ENCODE data around the gene UBR2. TPM values are rescaled to one million over a fixed set of nuclear protein-coding genes. Genes with fewer than 3 reads are reported as not detected.

UBR2 gene
- total and polyA plus RNA-seq, 2 of the 13 experiments (the other 11 are each of a cell fraction or from before 2014, with no cell fraction given), result 17.6 to 29.3 TPM

GRCh38 chr6:42726485-42727086 is 162.8 kb downstream of the UBR2 start (continued):
- TF ChIP-seq NFYB (CRISPR knock-in tag; IDR thresholded peaks at IDR 0.05), result no peak
- TF ChIP-seq SIX1 (CRISPR knock-in tag; IDR thresholded peaks at IDR 0.05; ENCODE audit: borderline replicate concordance), result no peak
- no peak for TF ChIP-seq POLR2AphosphoS2 (IDR thresholded peaks at IDR 0.05; ENCODE audit: low read depth, low read length)
- 0 out of 2 replicates have a peak, but pooled peaks have one; percentile 45 for TF ChIP-seq HOMEZ (CRISPR knock-in tag; IDR thresholded peaks at IDR 0.05; ENCODE audit: low read depth)
- peak; percentile 17; the same call in 1 of the 2 replicates for TF ChIP-seq ZNF331 (CRISPR knock-in tag; IDR thresholded peaks at IDR 0.05)
- no peak for TF ChIP-seq ZFYVE20 (CRISPR knock-in tag; IDR thresholded peaks at IDR 0.05; ENCODE audit: borderline replicate concordance, low read depth)
- TF ChIP-seq ZNF17 (CRISPR knock-in tag; IDR thresholded peaks at IDR 0.05), result no peak
- TF ChIP-seq ZNF280D (CRISPR knock-in tag; IDR thresholded peaks at IDR 0.05), result no peak
- no peak for TF ChIP-seq TOE1 (CRISPR knock-in tag; IDR thresholded peaks at IDR 0.05)
- TF ChIP-seq GMEB2 (CRISPR knock-in tag; IDR thresholded peaks at IDR 0.05; ENCODE audit: low read depth), result no peak
- TF ChIP-seq ZNF781 (CRISPR knock-in tag; IDR thresholded peaks at IDR 0.05; ENCODE audit: borderline replicate concordance, not compliant biosample characterization), result no peak
- no peak for TF ChIP-seq ZNF773 (CRISPR knock-in tag; IDR thresholded peaks at IDR 0.05; ENCODE audit: borderline replicate concordance)
- TF ChIP-seq ZNF326 (CRISPR knock-in tag; IDR thresholded peaks at IDR 0.05; ENCODE audit: borderline replicate concordance), result no peak
- TF ChIP-seq ZNF263 (CRISPR knock-in tag; IDR thresholded peaks at IDR 0.05), result no peak
- TF ChIP-seq ZNF251 (CRISPR knock-in tag; IDR thresholded peaks at IDR 0.05), result no peak
- TF ChIP-seq FOSL2 (CRISPR knock-in tag; IDR thresholded peaks at IDR 0.05), result peak; percentile 52
- no peak for TF ChIP-seq ARID2 (CRISPR knock-in tag; IDR thresholded peaks at IDR 0.05; ENCODE audit: borderline replicate concordance)
- TF ChIP-seq ZNF605 (CRISPR knock-in tag; IDR thresholded peaks at IDR 0.05), result no peak
- TF ChIP-seq HCFC1 (IDR thresholded peaks at IDR 0.05; ENCODE audit: low read depth, low read length), result no peak
